Adipocyte (in vitro differentiated cells): Measurements from ENCODE around the gene AAMP.
"Not testable (repeated sequence)": the region's sequence is repeated elsewhere in the genome, so short reads cannot be mapped to it uniquely, and the experiment has no call there.

Source experiments
- DNase-seq: peaks from one replicate; pipeline ENCODE4 v3.0.0-alpha.2; 2015; ENCODE audit warnings: low read depth
- H3K27me3 ChIP-seq: replicated peaks from 2 replicates; pipeline ENCODE4 v1.7.0; 2013; ENCODE audit warnings: mild to moderate bottlenecking, low read length, moderate library complexity; ENCODE audit not compliant: control insufficient read depth, insufficient read depth
- H3K36me3 ChIP-seq: 2 replicates; pipeline ENCODE4 v1.7.0; 2013; ENCODE audit warnings: low read length, mild to moderate bottlenecking, moderate library complexity; ENCODE audit not compliant: control insufficient read depth, insufficient read depth, severe bottlenecking
- H3K4me1 ChIP-seq: 2 replicates; pipeline ENCODE4 v1.7.0; 2013; ENCODE audit warnings: mild to moderate bottlenecking, low read length, moderate library complexity; ENCODE audit not compliant: control insufficient read depth, insufficient read depth
- H3K4me3 ChIP-seq: 2 replicates; pipeline ENCODE4 v1.7.0; 2013; ENCODE audit warnings: mild to moderate bottlenecking, low read length, moderate library complexity
- H3K9ac ChIP-seq: 2 replicates; pipeline ENCODE4 v1.7.0; 2013; ENCODE audit warnings: mild to moderate bottlenecking, low read length, moderate library complexity
- H3K9me3 ChIP-seq: 2 replicates; pipeline ENCODE4 v1.7.0; 2013; ENCODE audit warnings: mild to moderate bottlenecking, low read length, moderate library complexity; ENCODE audit not compliant: control insufficient read depth

The AAMP gene

DNA sequence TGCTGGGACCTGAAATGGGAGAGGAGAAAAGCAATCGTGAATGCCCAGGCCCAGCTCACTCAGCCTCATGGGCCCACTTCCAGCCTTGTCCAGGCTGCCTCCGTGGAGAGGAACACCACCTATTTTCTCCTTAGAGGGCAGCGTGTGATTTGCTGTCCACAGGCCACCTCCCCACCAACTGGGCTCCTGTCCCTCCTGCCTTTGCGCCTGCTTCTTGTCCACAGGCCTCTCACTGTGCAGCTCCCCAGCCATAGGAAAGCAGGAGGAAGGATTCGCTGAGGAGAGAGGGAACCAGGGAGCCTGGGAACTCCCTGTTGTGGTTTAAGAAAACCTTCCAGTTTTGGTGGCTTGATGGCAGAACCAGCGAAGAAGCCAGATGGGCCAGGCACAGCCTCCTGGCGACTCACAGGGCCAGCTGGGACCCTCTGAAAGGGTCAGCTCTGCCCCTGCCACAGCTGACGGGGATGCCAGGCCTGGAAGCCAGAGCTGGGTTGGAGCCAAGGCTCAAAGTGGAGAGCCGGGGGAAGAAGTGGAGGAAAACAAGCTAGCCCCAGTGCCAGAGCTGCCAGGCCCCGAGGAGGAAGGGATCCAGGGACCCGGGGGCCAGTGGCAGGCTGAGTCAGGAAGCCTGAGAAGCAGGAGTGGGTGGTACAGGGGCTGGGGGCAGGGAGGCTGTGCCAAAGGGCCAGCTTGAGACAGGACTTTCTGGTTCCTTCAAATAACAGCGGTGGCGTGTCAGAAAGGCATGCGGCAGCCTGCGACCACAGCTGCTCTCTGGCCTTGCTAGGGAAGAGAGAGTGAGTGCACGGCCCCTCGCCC is 12.4 kb upstream of the AAMP start:
- no peak for DNase-seq
- Histone ChIP-seq H3K9ac (peak overlapping the region; percentile 98), H3K4me3 (no peak overlapping the region), H3K4me1 (peaks cover 59% of the 10 kb centered on the region), H3K9me3 (no peaks in the 10 kb centered on the region), H3K27me3 (no peaks in the 10 kb centered on the region), H3K36me3 (peaks cover 56% of the 10 kb centered on the region)

DNA sequence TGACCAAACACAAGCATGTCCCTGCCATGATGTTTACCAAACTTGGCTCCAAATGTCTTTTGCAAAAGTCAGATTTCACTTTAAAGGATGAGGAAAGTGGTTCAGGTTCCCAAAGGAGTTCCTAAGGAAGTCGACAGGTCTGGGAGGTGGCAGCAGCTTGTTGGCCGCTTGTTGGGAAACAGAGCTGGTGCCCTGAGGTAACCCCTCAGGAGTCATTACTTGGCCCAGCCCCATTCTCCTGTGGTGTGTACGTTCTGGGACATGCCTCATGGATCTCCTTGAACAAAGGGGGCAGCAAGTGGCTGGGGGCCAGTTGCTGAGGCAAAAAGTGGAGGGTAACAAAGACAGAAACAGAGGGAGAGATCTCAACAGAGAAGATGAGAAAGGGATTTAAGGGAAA is 11.5 kb upstream of the AAMP start:
- Histone ChIP-seq H3K9me3 (no peaks in the 10 kb centered on the region), H3K9ac (peak overlapping the region; percentile 98), H3K27me3 (no peaks in the 10 kb centered on the region), H3K36me3 (peaks cover 66% of the 10 kb centered on the region), H3K4me3 (no peak overlapping the region), H3K4me1 (peaks cover 51% of the 10 kb centered on the region)
- DNase-seq: no peak

DNA sequence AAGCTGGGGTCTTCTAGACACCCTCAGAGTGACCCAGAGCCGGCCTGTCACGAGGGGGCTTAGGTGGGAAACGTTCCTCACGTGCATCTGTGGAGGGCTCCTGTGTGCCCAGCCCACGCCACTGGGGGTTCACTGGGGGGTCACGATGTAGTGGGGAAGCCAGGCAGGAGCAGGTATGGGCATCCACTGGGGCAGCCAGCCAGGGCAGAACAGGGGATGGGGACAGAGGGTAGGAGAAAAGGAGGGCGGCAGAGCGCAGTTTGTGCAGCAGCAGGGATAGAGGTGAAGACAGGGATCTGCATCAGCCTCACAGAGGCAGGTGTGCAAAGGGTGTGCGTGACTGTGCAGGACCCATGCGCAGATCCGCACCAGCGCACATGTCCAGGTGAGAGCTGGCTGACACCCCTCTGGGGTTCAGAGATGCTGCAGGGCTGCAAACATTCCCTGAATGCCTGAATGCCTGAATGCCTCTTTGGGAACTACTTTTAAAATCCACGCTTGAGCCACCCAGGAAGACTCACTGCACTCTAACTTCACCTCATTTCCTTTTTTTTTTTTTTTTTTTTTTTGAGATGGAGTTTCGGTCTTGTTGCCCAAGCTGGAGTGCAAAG is 10.4 kb upstream of the AAMP start:
- no peaks in the 10 kb centered on the region for H3K27me3 ChIP-seq
- H3K9me3 ChIP-seq: no peaks in the 10 kb centered on the region
- no peak overlapping the region for H3K4me3 ChIP-seq
- H3K36me3 ChIP-seq: peaks cover 77% of the 10 kb centered on the region
- no peak for DNase-seq
- peaks cover 41% of the 10 kb centered on the region for H3K4me1 ChIP-seq
- H3K9ac ChIP-seq: no peak overlapping the region

DNA sequence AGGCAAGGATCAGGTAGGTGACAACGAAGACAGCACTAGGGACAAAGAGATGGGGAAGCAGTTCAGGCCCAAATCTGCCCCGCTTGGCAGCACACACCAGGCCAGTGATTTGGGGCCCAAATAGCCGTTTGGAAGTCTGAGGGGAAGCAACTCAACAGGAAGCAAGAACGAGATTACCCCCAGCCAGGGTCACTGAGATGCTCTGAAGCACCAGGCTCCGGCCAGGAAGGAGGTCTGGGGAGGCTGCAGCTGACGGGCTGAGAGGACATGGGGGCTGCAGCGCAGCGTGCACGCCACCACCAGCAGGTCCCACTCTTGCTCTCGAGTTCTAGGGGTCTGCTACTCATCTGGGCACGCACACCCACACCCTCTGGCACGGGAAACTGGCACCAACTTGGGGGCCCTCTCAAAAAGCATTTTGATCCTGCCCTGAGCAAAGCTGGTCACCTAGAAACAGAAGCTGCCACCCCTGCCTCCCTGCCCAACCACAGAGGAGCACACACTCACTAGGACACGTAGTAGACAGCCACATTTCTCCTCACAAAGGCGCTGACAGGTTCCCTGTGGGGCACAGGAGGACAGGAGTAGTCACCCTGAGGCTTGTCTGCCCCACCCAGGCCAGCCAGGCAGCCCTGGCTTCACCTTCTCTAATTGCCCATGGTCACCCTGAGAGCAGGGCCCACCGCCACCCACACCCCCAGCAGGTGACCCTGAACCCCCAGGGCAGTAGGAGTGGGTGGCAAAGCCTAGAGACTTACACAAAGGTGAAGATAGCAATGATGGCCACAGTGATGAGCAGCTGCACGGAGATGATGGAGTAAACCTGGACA is 8.8 kb upstream of the AAMP start:
- Histone ChIP-seq H3K27me3 (no peaks in the 10 kb centered on the region), H3K9me3 (no peaks in the 10 kb centered on the region), H3K36me3 (peaks cover 93% of the 10 kb centered on the region), H3K9ac (no peak overlapping the region), H3K4me3 (no peak overlapping the region), H3K4me1 (peaks cover 41% of the 10 kb centered on the region)
- no peak for DNase-seq

DNA sequence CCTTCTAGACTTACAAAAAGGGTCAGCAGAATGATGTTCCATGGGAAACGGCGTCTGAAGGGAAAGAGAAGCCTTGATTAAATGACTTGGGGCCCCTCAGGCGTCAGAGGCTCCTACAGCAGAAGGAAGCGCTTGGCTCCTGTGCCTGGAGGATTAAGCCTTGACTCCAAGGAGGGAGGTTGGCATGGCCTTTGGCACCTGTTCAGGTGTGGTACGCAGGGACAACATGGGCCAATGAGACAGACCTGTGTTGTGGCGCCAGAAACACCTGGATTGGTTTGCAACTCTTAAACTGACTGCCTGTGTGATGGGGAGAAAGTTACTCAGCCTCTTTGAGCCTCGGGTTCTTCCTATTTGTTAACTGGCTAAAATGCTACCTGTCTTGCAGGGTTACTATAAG is 8.0 kb upstream of the AAMP start:
- DNase-seq: no peak
- peak overlapping the region; percentile 10 for H3K9ac ChIP-seq
- H3K9me3 ChIP-seq: no peaks in the 10 kb centered on the region
- H3K27me3 ChIP-seq: no peaks in the 10 kb centered on the region
- H3K4me3 ChIP-seq: no peak overlapping the region
- peaks cover 88% of the 10 kb centered on the region for H3K36me3 ChIP-seq
- H3K4me1 ChIP-seq: peaks cover 39% of the 10 kb centered on the region

DNA sequence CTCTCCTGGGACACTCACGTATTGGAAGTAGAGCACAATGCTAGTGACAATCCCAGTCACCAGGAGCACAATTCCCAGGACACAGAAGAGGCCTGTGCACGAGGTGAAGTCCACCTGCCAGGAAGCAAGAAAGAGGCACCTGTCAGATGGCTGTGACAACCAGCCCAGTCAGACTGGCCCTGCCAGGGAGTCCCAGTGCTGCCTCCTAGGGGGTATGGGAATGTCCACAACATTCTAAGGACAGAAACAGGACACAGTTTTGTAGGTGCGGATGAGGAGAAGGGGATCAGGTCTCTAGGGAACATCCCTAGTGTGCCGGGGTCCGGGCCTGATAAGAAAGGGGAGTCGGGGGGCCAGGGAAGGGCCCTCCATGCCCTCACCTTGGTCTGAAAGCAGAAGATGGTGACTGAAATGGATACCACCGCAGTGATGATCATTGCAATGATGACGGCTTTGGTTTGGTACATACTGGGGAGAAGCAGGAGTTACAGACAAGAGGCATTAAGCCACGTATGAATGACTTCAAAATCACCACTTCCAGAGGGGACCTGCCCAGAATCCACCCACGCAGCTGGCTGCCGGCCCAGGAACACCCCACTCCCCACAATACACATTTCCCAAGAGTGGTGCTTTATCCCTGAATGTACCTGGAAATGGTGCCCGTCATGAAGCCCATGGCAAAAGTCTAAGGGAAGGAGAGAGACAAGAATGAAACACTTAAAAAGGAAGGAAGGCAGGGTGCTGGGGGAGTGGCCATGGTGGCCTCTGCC is 7.2 kb upstream of the AAMP start:
- peaks cover 81% of the 10 kb centered on the region for H3K36me3 ChIP-seq
- H3K27me3 ChIP-seq: no peaks in the 10 kb centered on the region
- peak overlapping the region; percentile 10 for H3K9ac ChIP-seq
- no peaks in the 10 kb centered on the region for H3K9me3 ChIP-seq
- H3K4me3 ChIP-seq: no peak overlapping the region
- peaks cover 39% of the 10 kb centered on the region for H3K4me1 ChIP-seq
- no peak for DNase-seq

DNA sequence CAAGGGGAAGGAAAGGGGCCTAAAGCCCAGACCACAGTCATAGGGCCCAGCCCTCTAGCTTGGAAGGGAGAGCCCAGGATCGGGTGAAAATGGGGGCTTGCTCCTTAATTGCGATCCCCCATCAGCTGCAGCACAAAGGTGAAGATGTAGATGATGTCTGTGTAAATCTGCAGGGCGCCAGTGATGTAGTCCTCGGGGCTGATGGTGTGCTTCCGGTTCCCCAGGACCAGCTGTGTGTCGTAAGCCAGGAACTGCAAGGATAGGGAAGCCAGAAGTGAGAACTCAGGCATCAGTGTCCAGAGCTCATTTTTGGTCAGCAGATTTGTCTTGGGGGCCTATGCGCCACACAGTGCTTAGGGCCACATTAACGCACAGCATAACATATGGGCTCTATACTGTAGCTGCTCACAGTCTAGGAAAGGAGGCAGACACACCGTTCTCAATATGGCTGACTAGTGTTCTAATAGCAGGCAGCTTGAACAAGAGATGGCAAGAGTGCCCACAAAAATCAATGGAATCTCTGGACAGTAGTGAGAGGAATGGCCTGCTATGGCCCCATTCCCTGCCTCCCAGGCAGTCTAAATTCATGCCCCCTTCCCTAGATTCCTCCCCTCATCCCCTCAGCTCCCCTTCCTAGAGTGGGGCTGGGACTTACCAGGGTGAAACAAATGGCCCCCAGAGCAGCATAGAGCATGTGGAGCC is 5.6 kb upstream of the AAMP start:
- Histone ChIP-seq H3K4me3 (no peak overlapping the region), H3K9ac (peak overlapping the region; percentile 49), H3K4me1 (peaks cover 43% of the 10 kb centered on the region), H3K36me3 (peaks cover 71% of the 10 kb centered on the region), H3K27me3 (no peaks in the 10 kb centered on the region), H3K9me3 (no peaks in the 10 kb centered on the region)
- no peak for DNase-seq

DNA sequence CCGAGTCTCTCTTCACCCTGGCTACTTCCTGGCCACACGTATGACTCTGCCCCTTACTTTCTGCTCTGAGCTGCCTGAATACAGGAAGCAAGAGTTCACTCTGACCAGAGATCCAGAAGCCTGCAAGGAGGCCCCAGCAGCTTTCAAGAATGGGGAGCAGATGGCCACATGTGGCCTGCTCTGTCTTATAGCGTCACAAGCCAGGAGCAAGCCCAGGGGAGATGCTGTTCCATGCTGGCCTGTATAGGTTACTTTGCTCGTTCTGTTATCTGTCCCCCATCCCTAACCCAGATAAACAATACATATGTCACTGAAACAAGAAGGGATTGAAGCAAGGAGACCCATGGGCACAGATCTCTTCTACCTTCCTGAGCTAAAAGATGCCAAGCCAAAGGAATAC is 4.6 kb upstream of the AAMP start:
- Histone ChIP-seq H3K9me3 (no peaks in the 10 kb centered on the region), H3K4me1 (peaks cover 43% of the 10 kb centered on the region), H3K9ac (peak overlapping the region; percentile 49), H3K27me3 (no peaks in the 10 kb centered on the region), H3K4me3 (no peak overlapping the region), H3K36me3 (peaks cover 61% of the 10 kb centered on the region)
- DNase-seq: no peak

DNA sequence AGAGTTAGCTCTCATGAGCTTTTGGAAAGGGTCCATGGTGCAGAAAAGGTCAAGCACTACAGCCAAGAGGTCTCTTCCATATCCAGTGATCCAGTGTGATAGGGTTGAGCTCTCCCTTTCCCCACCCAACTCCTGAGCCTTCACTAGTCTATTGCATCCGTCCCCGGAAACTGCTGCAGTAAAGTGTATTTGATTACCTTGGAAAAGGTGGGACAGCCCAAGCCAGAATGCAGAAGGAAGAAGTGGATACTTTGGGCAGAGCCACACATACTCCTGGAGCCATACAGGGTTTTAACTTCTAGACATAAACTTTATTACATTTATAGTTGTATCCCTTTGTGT is 3.9 kb upstream of the AAMP start:
- peaks cover 54% of the 10 kb centered on the region for H3K36me3 ChIP-seq

DNA sequence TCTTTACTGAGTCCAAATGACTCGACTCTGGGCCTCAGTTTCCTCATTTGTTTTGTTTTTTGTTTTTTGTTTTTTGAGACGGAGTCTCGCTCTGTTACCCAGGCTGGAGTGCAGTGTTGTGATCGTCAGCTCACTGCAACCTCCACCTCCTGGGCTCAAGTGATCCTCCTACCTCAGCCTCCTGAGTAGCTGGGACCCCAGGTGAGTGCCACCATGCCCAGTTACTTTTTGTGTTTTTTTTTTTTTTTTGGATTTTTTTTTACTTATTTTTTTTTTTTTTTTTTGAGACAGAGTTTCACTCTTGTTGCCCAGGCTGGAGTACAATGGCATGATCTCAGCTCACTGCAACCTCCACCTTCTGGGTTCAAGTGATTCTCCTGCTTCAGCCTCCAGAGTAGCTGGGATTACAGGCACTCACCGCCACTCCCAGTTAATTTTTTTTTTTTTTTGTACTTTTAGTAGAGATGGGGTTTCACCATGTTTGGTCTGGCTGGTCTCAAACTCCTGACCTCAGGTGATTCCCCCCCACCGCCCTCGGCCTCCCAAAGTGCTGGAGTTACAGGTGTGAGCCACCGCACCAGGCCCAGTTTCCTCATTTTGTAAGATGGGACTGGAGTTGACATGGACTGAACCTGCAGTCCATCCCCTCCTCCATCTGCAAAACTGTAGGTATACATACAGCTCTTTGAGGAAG is 3.4 kb upstream of the AAMP start:
- H3K4me3 ChIP-seq, H3K9me3 ChIP-seq, DNase-seq, H3K27me3 ChIP-seq: not testable (repeated sequence)
- H3K4me1 ChIP-seq: peaks cover 48% of the 10 kb centered on the region
- H3K36me3 ChIP-seq: peaks cover 49% of the 10 kb centered on the region
- peak overlapping the region; percentile 95 for H3K9ac ChIP-seq

More for the DNA sequence above, 3.9 kb upstream of the AAMP start:
- no peak for DNase-seq
- H3K9me3 ChIP-seq: no peaks in the 10 kb centered on the region
- H3K4me3 ChIP-seq: no peak overlapping the region
- peaks cover 47% of the 10 kb centered on the region for H3K4me1 ChIP-seq
- no peaks in the 10 kb centered on the region for H3K27me3 ChIP-seq
- peak overlapping the region; percentile 49 for H3K9ac ChIP-seq
